ENCODE results near the gene CPNE6. TPM values are rescaled to one million over a fixed set of nuclear protein-coding genes. Genes with fewer than 3 reads are reported as not detected.

The CPNE6 gene
- total RNA-seq, 1 donor from 2014 or later, result not detected

GRCh38 chr14:24063263-24063836, 8.0 kb upstream of the CPNE6 start:
- Histone ChIP-seq H3K79me2 (ENCODE audit: low read depth) (no peaks in the 10 kb centered on the region), H3F3A (ENCODE audit: low read depth) (no peaks in the 10 kb centered on the region), H4K20me1 (ENCODE audit: low read depth) (no peaks in the 10 kb centered on the region), H3K36me3 (no peaks in the 10 kb centered on the region), H3K4me3 (no peak overlapping the region), H3K27me3 (no peaks in the 10 kb centered on the region), H3K4me1 (peaks cover 3% of the 10 kb centered on the region), H3K4me2 (no peak overlapping the region), H3K9ac (no peak overlapping the region), H3K27ac (no peak overlapping the region), H3K9me3 (ENCODE audit: low read depth) (no peaks in the 10 kb centered on the region), H2AFZ (replicated peaks) (no peak overlapping the region)
- Mint-ChIP-seq H3K27ac (no peak overlapping the region), H3K36me3 (no peaks in the 10 kb centered on the region), H3K9me3 (no peaks in the 10 kb centered on the region), H3K4me3 (no peak overlapping the region), H3K4me1 (peaks cover 6% of the 10 kb centered on the region), H3K27me3 (ENCODE audit: insufficient read depth, low read depth) (peaks cover 6% of the 10 kb centered on the region)
- TF ChIP-seq CTCF (IDR thresholded peaks at IDR 0.05) (no peak), EZH2 (IDR thresholded peaks at IDR 0.05) (no peak), EZH2phosphoT487 (IDR thresholded peaks at IDR 0.05) (no peak)
- DNase-seq (ENCODE audit: low spot score), result no peak

- Histone ChIP-seq H3K79me2 (ENCODE audit: low read depth) (no peaks in the 10 kb centered on the region), H3K4me1 (no peaks in the 10 kb centered on the region), H3K4me2 (no peak overlapping the region), H4K20me1 (ENCODE audit: low read depth) (no peaks in the 10 kb centered on the region), H3K27me3 (no peaks in the 10 kb centered on the region), H3K9ac (no peak overlapping the region), H3F3A (ENCODE audit: low read depth) (no peaks in the 10 kb centered on the region), H3K27ac (no peak overlapping the region), H2AFZ (replicated peaks) (no peak overlapping the region), H3K4me3 (no peak overlapping the region), H3K9me3 (ENCODE audit: low read depth) (no peaks in the 10 kb centered on the region), H3K36me3 (no peaks in the 10 kb centered on the region)
- no peak overlapping the region for H3K27ac Mint-ChIP-seq
- H3K36me3 Mint-ChIP-seq, result no peaks in the 10 kb centered on the region
- H3K27me3 Mint-ChIP-seq (ENCODE audit: insufficient read depth, low read depth), result peaks cover 6% of the 10 kb centered on the region
- H3K9me3 Mint-ChIP-seq, result no peaks in the 10 kb centered on the region
- H3K4me1 Mint-ChIP-seq, result peaks cover 3% of the 10 kb centered on the region
- H3K4me3 Mint-ChIP-seq, result no peak overlapping the region
- DNase-seq (ENCODE audit: low spot score), result no peak
- TF ChIP-seq EZH2phosphoT487 (IDR thresholded peaks at IDR 0.05), result no peak
- no peak for TF ChIP-seq CTCF (IDR thresholded peaks at IDR 0.05)
- no peak for TF ChIP-seq EZH2 (IDR thresholded peaks at IDR 0.05)
These were observed 7.1 kb upstream of the CPNE6 start for GRCh38 chr14:24064091-24064795.

GRCh38 chr14:24064856-24065255, 6.5 kb upstream of the CPNE6 start:
- Histone ChIP-seq H3K4me2 (no peak overlapping the region), H3K9me3 (ENCODE audit: low read depth) (no peaks in the 10 kb centered on the region), H3K4me3 (no peak overlapping the region), H3K79me2 (ENCODE audit: low read depth) (no peaks in the 10 kb centered on the region), H3K27me3 (no peaks in the 10 kb centered on the region), H2AFZ (replicated peaks) (no peak overlapping the region), H3K9ac (no peak overlapping the region), H3K4me1 (no peaks in the 10 kb centered on the region), H3F3A (ENCODE audit: low read depth) (no peaks in the 10 kb centered on the region), H4K20me1 (ENCODE audit: low read depth) (no peaks in the 10 kb centered on the region), H3K36me3 (no peaks in the 10 kb centered on the region), H3K27ac (no peak overlapping the region)
- H3K4me3 Mint-ChIP-seq, result no peak overlapping the region
- no peaks in the 10 kb centered on the region for H3K9me3 Mint-ChIP-seq
- DNase-seq (ENCODE audit: low spot score), result no peak
- no peak for TF ChIP-seq CTCF (IDR thresholded peaks at IDR 0.05)
- TF ChIP-seq EZH2 (IDR thresholded peaks at IDR 0.05), result no peak
- TF ChIP-seq EZH2phosphoT487 (IDR thresholded peaks at IDR 0.05), result no peak
- H3K27ac Mint-ChIP-seq, result no peak overlapping the region
- H3K4me1 Mint-ChIP-seq, result peaks cover 5% of the 10 kb centered on the region
- no peaks in the 10 kb centered on the region for H3K36me3 Mint-ChIP-seq
- peaks cover 6% of the 10 kb centered on the region for H3K27me3 Mint-ChIP-seq (ENCODE audit: insufficient read depth, low read depth)
